ENCODE data around the gene FSCN2.

FSCN2 gene

GRCh38 chr17:81489012-81489997 lies 38.9 kb upstream of the FSCN2 start:
- DNase-seq = peak in 15 of 42 donors; percentile 19 to 76 (median 52)
- intact Hi-C loops (cut with DNase I) = loop anchor here (5.0 kb wide), 1 partner anchor 237 kb away; no protein-coding TSS in a partner anchor

- intact Hi-C loops (cut with DNase I) = loop anchor here (5.0 kb wide), 1 partner anchor 238 kb away; no protein-coding TSS in a partner anchor
- DNase-seq = no peak
Measured at GRCh38 chr17:81489998-81490992, 37.9 kb upstream of the FSCN2 start.

GRCh38 chr17:81491181-81491581 lies 37.0 kb upstream of the FSCN2 start:
- no peak for DNase-seq
- intact Hi-C loops (cut with DNase I) = no loop called here

- DNase-seq = no peak
- intact Hi-C loops (cut with DNase I) = no loop called here
Measured at GRCh38 chr17:81491761-81492160, 36.4 kb upstream of the FSCN2 start.

- intact Hi-C loops (cut with DNase I) = no loop called here
- no peak for DNase-seq
Measured at GRCh38 chr17:81492202-81492601, 36.0 kb upstream of the FSCN2 start.

- DNase-seq = no peak
- intact Hi-C loops (cut with DNase I) = no loop called here
Measured at GRCh38 chr17:81492706-81493105, 35.5 kb upstream of the FSCN2 start.

- intact Hi-C loops (cut with DNase I) = no loop called here
- no peak for DNase-seq
Measured at GRCh38 chr17:81493198-81494038, 34.8 kb upstream of the FSCN2 start.

GRCh38 chr17:81494626-81495377 lies 33.4 kb upstream of the FSCN2 start:
- peak in 39 of 42 donors; percentile 58 to 91 (median 78) for DNase-seq
- intact Hi-C loops (cut with DNase I) = no loop called here

GRCh38 chr17:81498953-81499600 lies 29.1 kb upstream of the FSCN2 start:
- DNase-seq = no peak
- intact Hi-C loops (cut with DNase I) = no loop called here

GRCh38 chr17:81499601-81499970 lies 28.6 kb upstream of the FSCN2 start:
- DNase-seq = no peak
- intact Hi-C loops (cut with DNase I) = no loop called here

- intact Hi-C loops (cut with DNase I) = no loop called here
- no peak for DNase-seq
Measured at GRCh38 chr17:81500047-81500446, 28.1 kb upstream of the FSCN2 start.

GRCh38 chr17:81502471-81503017 lies 25.6 kb upstream of the FSCN2 start:
- intact Hi-C loops (cut with DNase I) = no loop called here

GRCh38 chr17:81503619-81504018 lies 24.6 kb upstream of the FSCN2 start:
- intact Hi-C loops (cut with DNase I) = no loop called here
- DNase-seq = no peak

More at GRCh38 chr17:81502471-81503017, 25.6 kb upstream of the FSCN2 start:
- no peak for DNase-seq

GRCh38 chr17:81508639-81509206 lies 19.5 kb upstream of the FSCN2 start:
- DNase-seq = no peak
- intact Hi-C loops (cut with DNase I) = no loop called here

GRCh38 chr17:81509207-81509971 lies 18.8 kb upstream of the FSCN2 start:
- intact Hi-C loops (cut with DNase I) = no loop called here
- DNase-seq = peak in 3 of 42 donors; percentile 18 to 43 (median 33)
